ENCODE results near the gene CEP20.

CEP20 gene

GRCh38 chr16:15882563-15882962 lies 5.8 kb downstream of the CEP20 start:
- Mint-ChIP-seq H3K36me3 (ENCODE audit: low read depth) (peaks cover 59% of the 10 kb centered on the region), H3K9me3 (no peaks in the 10 kb centered on the region), H3K4me3 (no peak overlapping the region), H3K4me1 (ENCODE audit: low read depth) (peaks cover 43% of the 10 kb centered on the region), H3K27ac (no peak overlapping the region), H3K27me3 (no peaks in the 10 kb centered on the region)

- no peak overlapping the region for H3K4me3 Mint-ChIP-seq
- H3K36me3 Mint-ChIP-seq (ENCODE audit: low read depth) = peaks cover 59% of the 10 kb centered on the region
- H3K9me3 Mint-ChIP-seq = no peaks in the 10 kb centered on the region
- H3K4me1 Mint-ChIP-seq (ENCODE audit: low read depth) = peaks cover 37% of the 10 kb centered on the region
- no peaks in the 10 kb centered on the region for H3K27me3 Mint-ChIP-seq
- H3K27ac Mint-ChIP-seq = no peak overlapping the region
Observed at GRCh38 chr16:15881794-15882379, 6.5 kb downstream of the CEP20 start.

GRCh38 chr16:15880434-15881308 lies 7.7 kb downstream of the CEP20 start:
- Mint-ChIP-seq H3K27ac (peak overlapping the region; percentile 49), H3K36me3 (ENCODE audit: low read depth) (peaks cover 53% of the 10 kb centered on the region), H3K27me3 (no peaks in the 10 kb centered on the region)

GRCh38 chr16:15879255-15879811 lies 9.1 kb downstream of the CEP20 start:
- H3K27ac Mint-ChIP-seq = peak overlapping the region; percentile 67
- peaks cover 18% of the 10 kb centered on the region for H3K4me1 Mint-ChIP-seq (ENCODE audit: low read depth)
- no peak overlapping the region for H3K4me3 Mint-ChIP-seq
- H3K9me3 Mint-ChIP-seq = no peaks in the 10 kb centered on the region
- no peaks in the 10 kb centered on the region for H3K27me3 Mint-ChIP-seq
- H3K36me3 Mint-ChIP-seq (ENCODE audit: low read depth) = peaks cover 61% of the 10 kb centered on the region

More at GRCh38 chr16:15880434-15881308, 7.7 kb downstream of the CEP20 start:
- peaks cover 25% of the 10 kb centered on the region for H3K4me1 Mint-ChIP-seq (ENCODE audit: low read depth)
- H3K9me3 Mint-ChIP-seq = no peaks in the 10 kb centered on the region
- no peak overlapping the region for H3K4me3 Mint-ChIP-seq

GRCh38 chr16:15876503-15876902 lies 11.9 kb downstream of the CEP20 start:
- Mint-ChIP-seq H3K4me3 (no peak overlapping the region), H3K9me3 (no peaks in the 10 kb centered on the region), H3K27me3 (no peaks in the 10 kb centered on the region), H3K4me1 (ENCODE audit: low read depth) (peaks cover 18% of the 10 kb centered on the region), H3K27ac (no peak overlapping the region), H3K36me3 (ENCODE audit: low read depth) (peaks cover 63% of the 10 kb centered on the region)

- no peak overlapping the region for H3K27ac Mint-ChIP-seq
- no peaks in the 10 kb centered on the region for H3K27me3 Mint-ChIP-seq
- peaks cover 10% of the 10 kb centered on the region for H3K4me1 Mint-ChIP-seq (ENCODE audit: low read depth)
- H3K9me3 Mint-ChIP-seq = no peaks in the 10 kb centered on the region
- peaks cover 67% of the 10 kb centered on the region for H3K36me3 Mint-ChIP-seq (ENCODE audit: low read depth)
- no peak overlapping the region for H3K4me3 Mint-ChIP-seq
Observed at GRCh38 chr16:15874745-15875314, 13.6 kb downstream of the CEP20 start.

GRCh38 chr16:15873737-15874136 lies 14.7 kb downstream of the CEP20 start:
- no peak overlapping the region for H3K27ac Mint-ChIP-seq
- H3K36me3 Mint-ChIP-seq (ENCODE audit: low read depth) = peaks cover 60% of the 10 kb centered on the region
- peaks cover under 1% of the 10 kb centered on the region for H3K4me1 Mint-ChIP-seq (ENCODE audit: low read depth)

GRCh38 chr16:15873301-15873700 lies 15.1 kb downstream of the CEP20 start:
- peak overlapping the region; percentile 52 for H3K27ac Mint-ChIP-seq
- H3K4me1 Mint-ChIP-seq (ENCODE audit: low read depth) = no peaks in the 10 kb centered on the region
- H3K36me3 Mint-ChIP-seq (ENCODE audit: low read depth) = peaks cover 57% of the 10 kb centered on the region
- no peak overlapping the region for H3K4me3 Mint-ChIP-seq
- no peaks in the 10 kb centered on the region for H3K27me3 Mint-ChIP-seq
- H3K9me3 Mint-ChIP-seq = no peaks in the 10 kb centered on the region

More at GRCh38 chr16:15873737-15874136, 14.7 kb downstream of the CEP20 start:
- Mint-ChIP-seq H3K9me3 (no peaks in the 10 kb centered on the region), H3K4me3 (no peak overlapping the region), H3K27me3 (no peaks in the 10 kb centered on the region)

GRCh38 chr16:15870011-15870410 lies 18.4 kb downstream of the CEP20 start:
- Mint-ChIP-seq H3K36me3 (ENCODE audit: low read depth) (peaks cover 55% of the 10 kb centered on the region), H3K4me1 (ENCODE audit: low read depth) (no peaks in the 10 kb centered on the region), H3K27ac (no peak overlapping the region), H3K4me3 (no peak overlapping the region), H3K27me3 (no peaks in the 10 kb centered on the region), H3K9me3 (no peaks in the 10 kb centered on the region)

- no peaks in the 10 kb centered on the region for H3K9me3 Mint-ChIP-seq
- H3K4me3 Mint-ChIP-seq = no peak overlapping the region
- peaks cover 27% of the 10 kb centered on the region for H3K36me3 Mint-ChIP-seq (ENCODE audit: low read depth)
- no peaks in the 10 kb centered on the region for H3K4me1 Mint-ChIP-seq (ENCODE audit: low read depth)
- no peaks in the 10 kb centered on the region for H3K27me3 Mint-ChIP-seq
- H3K27ac Mint-ChIP-seq = no peak overlapping the region
Observed at GRCh38 chr16:15866451-15866850, 22.0 kb downstream of the CEP20 start.

GRCh38 chr16:15865742-15866141 lies 22.7 kb downstream of the CEP20 start:
- no peaks in the 10 kb centered on the region for H3K4me1 Mint-ChIP-seq (ENCODE audit: low read depth)
- peaks cover 26% of the 10 kb centered on the region for H3K36me3 Mint-ChIP-seq (ENCODE audit: low read depth)
- no peak overlapping the region for H3K27ac Mint-ChIP-seq
- no peak overlapping the region for H3K4me3 Mint-ChIP-seq
- H3K27me3 Mint-ChIP-seq = no peaks in the 10 kb centered on the region
- no peaks in the 10 kb centered on the region for H3K9me3 Mint-ChIP-seq

- H3K4me1 Mint-ChIP-seq (ENCODE audit: low read depth) = no peaks in the 10 kb centered on the region
- no peak overlapping the region for H3K27ac Mint-ChIP-seq
- H3K9me3 Mint-ChIP-seq = no peaks in the 10 kb centered on the region
- no peak overlapping the region for H3K4me3 Mint-ChIP-seq
- no peaks in the 10 kb centered on the region for H3K27me3 Mint-ChIP-seq
- H3K36me3 Mint-ChIP-seq (ENCODE audit: low read depth) = peaks cover 18% of the 10 kb centered on the region
Observed at GRCh38 chr16:15864939-15865338, 23.5 kb downstream of the CEP20 start.

- Mint-ChIP-seq H3K9me3 (no peaks in the 10 kb centered on the region), H3K4me3 (no peak overlapping the region), H3K27ac (no peak overlapping the region), H3K36me3 (ENCODE audit: low read depth) (peaks cover 13% of the 10 kb centered on the region), H3K27me3 (peaks cover 18% of the 10 kb centered on the region), H3K4me1 (ENCODE audit: low read depth) (peaks cover 8% of the 10 kb centered on the region)
Observed at GRCh38 chr16:15861996-15862395, 26.4 kb downstream of the CEP20 start.

- Mint-ChIP-seq H3K4me3 (no peak overlapping the region), H3K4me1 (ENCODE audit: low read depth) (peaks cover 8% of the 10 kb centered on the region), H3K27me3 (peaks cover 39% of the 10 kb centered on the region), H3K9me3 (no peaks in the 10 kb centered on the region), H3K36me3 (ENCODE audit: low read depth) (no peaks in the 10 kb centered on the region), H3K27ac (no peak overlapping the region)
Observed at GRCh38 chr16:15858921-15859668, 29.3 kb downstream of the CEP20 start.
